Tibial nerve (tissue), 4 donors: ENCODE results near the gene SMIM17.
A peak's percentile ranks its signal among the peaks of the same experiment; 100 is the strongest.

Experiments used
- CTCF ChIP-seq, 5 experiments: fragments of 200-600 bp in 3 of 5; fragments of 450-650 bp in 2 of 5; sonication (generic) in 3 of 5; IDR thresholded peaks; one replicate each; pipeline ENCODE4 v1.5.1; 2016 to 2019; ENCODE audit warnings: antibody characterized with exemption in 5 of 5, mild to moderate bottlenecking in 3 of 5, moderate library complexity in 2 of 5
- EP300 ChIP-seq, 2 donors: sonication (generic); formaldehyde crosslinking; IDR thresholded peaks; one replicate each; pipeline ENCODE4 v1.6.1; 2017; ENCODE audit warnings: antibody characterized with exemption in 2 of 2, mild to moderate bottlenecking in 1 of 2
- POLR2A ChIP-seq, 2 donors: fragments of 450-650 bp; IDR thresholded peaks; one replicate each; pipeline ENCODE4 v1.6.1; 2017; ENCODE audit warnings: antibody characterized with exemption in 2 of 2, mild to moderate bottlenecking in 2 of 2, moderate library complexity in 2 of 2

DNA sequence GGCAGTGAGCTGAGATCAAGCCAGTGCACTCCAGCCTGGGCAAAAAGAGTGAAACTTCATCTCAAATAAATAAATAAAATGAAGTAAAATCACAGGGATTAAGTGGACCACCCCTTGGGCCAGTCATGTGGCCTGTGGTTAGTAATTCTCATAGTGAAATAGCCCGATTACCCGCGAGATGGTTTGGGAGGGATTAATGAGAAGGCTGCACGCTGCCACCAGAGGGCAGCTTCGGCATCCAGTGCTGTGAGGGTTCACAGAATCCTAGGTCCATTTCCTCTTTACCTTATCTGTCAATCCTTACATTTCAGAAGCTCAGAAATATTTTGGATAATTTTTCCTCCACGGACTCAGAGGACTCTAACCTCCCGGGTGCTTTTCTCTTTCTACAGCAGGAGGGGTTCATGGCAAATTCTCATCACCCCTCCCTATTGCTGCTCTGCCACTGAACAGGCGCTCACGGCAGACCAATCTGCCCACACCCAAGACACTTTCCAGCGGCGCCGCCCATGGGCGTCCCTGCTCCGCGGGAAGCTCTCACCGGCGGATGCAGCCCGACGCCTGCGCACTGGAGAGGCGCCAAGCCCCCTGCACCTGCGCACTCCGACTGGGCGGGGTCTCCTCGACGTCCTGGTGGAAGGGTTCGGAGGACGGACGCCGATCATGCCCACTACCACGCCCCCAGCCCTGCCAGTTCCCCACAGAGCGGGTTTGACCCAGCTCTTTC is 17.6 kb downstream of the SMIM17 start:
- TF ChIP-seq CTCF (IDR thresholded peaks at IDR 0.05) = peak in 1 of 5 experiments; percentile 19
- no peak for TF ChIP-seq POLR2A (IDR thresholded peaks at IDR 0.05)
- no peak for TF ChIP-seq EP300 (IDR thresholded peaks at IDR 0.05)
